ENCODE data around the gene RAP1GAP. TPM values are rescaled to one million over a fixed set of nuclear protein-coding genes. Genes with fewer than 3 reads are reported as not detected.

Gene RAP1GAP
- total and polyA plus RNA-seq, 2 of the 13 experiments (the other 11 are each of a cell fraction or from before 2014, with no cell fraction given): 11.9 to 37.5 TPM

DNA sequence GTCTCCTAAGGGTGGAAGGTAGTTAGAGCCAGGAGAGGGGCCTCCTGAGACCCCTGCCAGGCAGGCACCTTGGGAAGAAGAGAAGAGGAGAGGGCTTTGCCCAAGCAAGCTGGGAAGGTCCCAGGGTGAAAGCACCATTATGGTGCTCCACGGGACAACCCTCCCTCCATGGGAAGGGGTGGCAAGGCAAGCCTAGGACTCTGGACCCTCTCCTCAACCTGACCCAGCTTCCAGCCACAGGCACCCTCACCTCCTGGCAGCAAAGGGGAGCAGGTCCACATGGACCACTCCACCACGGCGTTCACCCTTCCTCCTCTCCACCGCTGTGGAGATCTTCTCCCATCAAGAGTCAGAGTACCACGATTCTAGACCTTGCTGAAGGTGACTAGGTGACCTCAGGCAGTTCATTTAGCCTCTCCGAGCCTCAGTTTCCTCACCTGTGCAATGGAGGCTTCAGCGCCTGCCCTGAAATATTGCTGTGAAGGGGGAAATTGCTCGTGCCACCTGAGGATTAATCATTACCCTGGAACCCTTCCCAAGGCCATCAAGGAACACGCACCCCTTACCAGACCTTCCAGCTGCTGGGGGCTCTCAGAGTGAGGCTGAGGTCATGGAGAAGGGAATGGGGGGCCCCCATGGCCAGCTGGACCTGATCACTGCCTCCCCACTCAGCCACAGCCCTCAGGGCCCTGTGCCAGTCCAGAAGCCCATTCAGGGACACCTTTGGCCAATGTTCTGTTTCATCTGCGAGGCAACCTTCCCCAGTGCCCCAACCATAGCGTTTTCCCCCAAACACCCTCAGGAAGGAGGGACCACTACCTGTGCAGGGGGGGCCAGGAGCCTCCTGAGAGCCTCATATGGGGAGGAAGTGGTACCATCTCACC, 1.6 kb downstream of the RAP1GAP start (continued):
- TF ChIP-seq NFKB2 (CRISPR knock-in tag; IDR thresholded peaks at IDR 0.05; ENCODE audit: borderline replicate concordance): peak; percentile 15; the same call in 1 of the 2 replicates
- TF ChIP-seq, protein P1, sequence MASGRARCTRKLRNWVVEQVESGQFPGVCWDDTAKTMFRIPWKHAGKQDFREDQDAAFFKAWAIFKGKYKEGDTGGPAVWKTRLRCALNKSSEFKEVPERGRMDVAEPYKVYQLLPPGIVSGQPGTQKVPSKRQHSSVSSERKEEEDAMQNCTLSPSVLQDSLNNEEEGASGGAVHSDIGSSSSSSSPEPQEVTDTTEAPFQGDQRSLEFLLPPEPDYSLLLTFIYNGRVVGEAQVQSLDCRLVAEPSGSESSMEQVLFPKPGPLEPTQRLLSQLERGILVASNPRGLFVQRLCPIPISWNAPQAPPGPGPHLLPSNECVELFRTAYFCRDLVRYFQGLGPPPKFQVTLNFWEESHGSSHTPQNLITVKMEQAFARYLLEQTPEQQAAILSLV (CRISPR knock-in tag; IDR thresholded peaks at IDR 0.05; ENCODE audit: borderline replicate concordance): peak; percentile 8; the same call in 1 of the 2 replicates
- TF ChIP-seq, protein P2, sequence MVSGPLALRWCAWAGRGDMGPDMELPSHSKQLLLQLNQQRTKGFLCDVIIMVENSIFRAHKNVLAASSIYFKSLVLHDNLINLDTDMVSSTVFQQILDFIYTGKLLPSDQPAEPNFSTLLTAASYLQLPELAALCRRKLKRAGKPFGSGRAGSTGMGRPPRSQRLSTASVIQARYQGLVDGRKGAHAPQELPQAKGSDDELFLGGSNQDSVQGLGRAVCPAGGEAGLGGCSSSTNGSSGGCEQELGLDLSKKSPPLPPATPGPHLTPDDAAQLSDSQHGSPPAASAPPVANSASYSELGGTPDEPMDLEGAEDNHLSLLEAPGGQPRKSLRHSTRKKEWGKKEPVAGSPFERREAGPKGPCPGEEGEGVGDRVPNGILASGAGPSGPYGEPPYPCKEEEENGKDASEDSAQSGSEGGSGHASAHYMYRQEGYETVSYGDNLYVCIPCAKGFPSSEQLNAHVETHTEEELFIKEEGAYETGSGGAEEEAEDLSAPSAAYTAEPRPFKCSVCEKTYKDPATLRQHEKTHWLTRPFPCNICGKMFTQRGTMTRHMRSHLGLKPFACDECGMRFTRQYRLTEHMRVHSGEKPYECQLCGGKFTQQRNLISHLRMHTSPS (CRISPR knock-in tag; IDR thresholded peaks at IDR 0.05; ENCODE audit: low read depth): 0 out of 2 replicates have a peak, but pooled peaks have one; percentile 0
- TF ChIP-seq IKZF1 (IDR thresholded peaks at IDR 0.05): no peak
- no peak for TF ChIP-seq TARDBP (CRISPR knock-in tag; IDR thresholded peaks at IDR 0.05)
- TF ChIP-seq RBM39 (IDR thresholded peaks at IDR 0.05; ENCODE audit: low read depth, low read length, poor library complexity, severe bottlenecking): peak; percentile 10
- TF ChIP-seq ZSCAN21 (CRISPR knock-in tag; IDR thresholded peaks at IDR 0.05; ENCODE audit: borderline replicate concordance): peak; percentile 41; the same call in 1 of the 2 replicates
- no peak for TF ChIP-seq ZNF720 (CRISPR knock-in tag; IDR thresholded peaks at IDR 0.05)
- peak; percentile 12; the same call in 1 of the 2 replicates for TF ChIP-seq ARNTL (CRISPR knock-in tag; IDR thresholded peaks at IDR 0.05)
- TF ChIP-seq AKAP8 (CRISPR knock-in tag; IDR thresholded peaks at IDR 0.05): 0 out of 2 replicates have a peak, but pooled peaks have one; percentile 11
- TF ChIP-seq ZNF629 (CRISPR knock-in tag; conservative IDR thresholded peaks at IDR 0.05): peak; percentile 80
- 0 out of 4 replicates have a peak, but pooled peaks of 1 of the 2 experiments have one; percentile 5 for TF ChIP-seq KLF16 (CRISPR knock-in tag; IDR thresholded peaks at IDR 0.05)

Measured in HepG2 (cell line).